Mammary microvascular endothelial cell (primary cell): Measurements from ENCODE around the gene SEMA3C. TPM values are rescaled to one million over a fixed set of nuclear protein-coding genes. Genes with fewer than 3 reads are reported as not detected.

Experiments
- total RNA-seq: library from RNA; depleted of rRNA; stranded (reverse); fragments of >200 nt; gene quantifications from 2 replicates; pipeline ENCODE4 v1.2.3, GENCODE V29; 2015

The SEMA3C gene
- not detected in 2 replicates for total RNA-seq

DNA sequence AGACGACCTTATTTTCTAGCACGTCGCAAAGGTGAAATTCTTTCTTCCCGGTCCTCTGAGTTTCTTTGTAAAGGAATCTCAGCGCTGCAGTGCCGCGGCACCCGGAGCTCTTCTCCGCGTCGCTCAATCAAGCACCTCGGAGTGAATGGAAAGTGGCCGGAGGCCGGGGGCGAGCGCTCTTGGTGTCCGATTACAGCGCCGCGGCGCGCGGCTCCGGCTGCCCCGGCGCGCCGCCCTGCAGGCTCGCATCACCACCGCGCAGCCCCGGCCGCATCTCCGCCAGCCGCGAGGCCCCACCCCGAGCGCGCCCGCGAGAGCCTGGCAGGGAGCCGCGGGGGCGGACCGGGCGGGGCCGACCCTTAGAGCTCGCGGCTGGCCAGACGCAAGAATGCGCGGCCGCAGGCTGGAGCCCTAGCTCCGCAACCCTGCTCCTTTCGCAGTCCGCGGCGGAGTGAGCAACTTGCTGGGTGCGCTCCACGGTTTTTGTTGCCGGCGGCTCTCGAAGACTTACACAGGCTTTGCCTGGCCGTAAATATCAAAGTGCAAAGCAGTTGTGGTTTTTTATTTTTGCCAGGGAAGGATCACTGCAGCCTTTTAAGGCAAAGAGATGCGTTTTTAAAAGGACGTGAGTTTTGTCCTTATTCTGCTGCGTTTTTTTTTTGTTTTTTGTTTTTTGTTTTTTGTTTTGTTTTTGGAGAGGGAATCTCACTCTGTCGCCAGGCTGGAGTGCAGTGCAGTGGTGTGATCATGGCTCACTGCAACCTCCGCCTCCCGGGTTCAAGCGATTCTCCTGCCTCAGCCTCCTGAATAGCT, at the start of gene SEMA3C:
Gene SEMA3C, minus strand, starts transcription at position 143 of the 813 bp plus-strand sequence. CDS start 2,270 bp downstream, outside the sequence.

